ENCODE results near the gene NKAPL.
"Not testable (repeated sequence)": the region's sequence is repeated elsewhere in the genome, so short reads cannot be mapped to it uniquely, and the experiment has no call there.

The NKAPL gene

GRCh38 chr6:28303570-28303969 is 44.5 kb downstream of the NKAPL start:
- DNase-seq, result no peak

GRCh38 chr6:28306363-28306762 is 47.3 kb downstream of the NKAPL start:
- not testable (repeated sequence) for DNase-seq
